Astrocyte (in vitro differentiated cells and primary cell): ENCODE data around the gene DNAJB9. TPM values are rescaled to one million over a fixed set of nuclear protein-coding genes. Genes with fewer than 3 reads are reported as not detected.
"Not testable (repeated sequence)": the region's sequence is repeated elsewhere in the genome, so short reads cannot be mapped to it uniquely, and the experiment has no call there.

Experiments
- DNase-seq: peaks from one replicate; pipeline ENCODE4 v3.0.0-alpha.2; 2010; ENCODE audit warnings: low read depth
- FAIRE-seq: peaks from 2 replicates; lab custom pipeline; 2011; peaks lifted over from hg19 to GRCh38; lab: Jason Lieb, UNC
- H2AFZ ChIP-seq: 2 replicates; pipeline ENCODE4 v1.6.0; 2012; ENCODE audit warnings: low read depth, low read length, inconsistent platforms
- H3K27ac ChIP-seq: 2 replicates; pipeline ENCODE4 v1.5.1; 2011; ENCODE audit warnings: low read depth, low read length, inconsistent platforms
- H3K27me3 ChIP-seq: 2 replicates; pipeline ENCODE4 v1.6.0; 2011; ENCODE audit warnings: low read length, inconsistent platforms; ENCODE audit not compliant: insufficient read depth
- H3K36me3 ChIP-seq: 2 replicates; pipeline ENCODE4 v1.5.1; 2011; ENCODE audit warnings: low read length, inconsistent platforms; ENCODE audit not compliant: insufficient read depth
- H3K4me1 ChIP-seq: 2 replicates; pipeline ENCODE4 v1.5.1; 2011; ENCODE audit warnings: low read length, inconsistent platforms; ENCODE audit not compliant: insufficient read depth
- H3K4me2 ChIP-seq: 2 replicates; pipeline ENCODE4 v1.6.0; 2012; ENCODE audit warnings: low read length, inconsistent platforms
- H3K4me3 ChIP-seq: 2 replicates; pipeline ENCODE4 v1.5.1; 2011; ENCODE audit warnings: low read depth, mild to moderate bottlenecking, low read length, inconsistent platforms; ENCODE audit not compliant: insufficient read depth
- H3K79me2 ChIP-seq: 2 replicates; pipeline ENCODE4 v1.6.0; 2012; ENCODE audit warnings: mild to moderate bottlenecking, low read length, inconsistent platforms; ENCODE audit not compliant: insufficient read depth
- H3K9ac ChIP-seq: 2 replicates; pipeline ENCODE4 v1.6.0; 2012; ENCODE audit warnings: mild to moderate bottlenecking, low read length, inconsistent platforms
- H3K9me3 ChIP-seq: 2 replicates; pipeline ENCODE4 v1.5.1; 2012; ENCODE audit warnings: low read depth, mild to moderate bottlenecking, low read length, inconsistent platforms; ENCODE audit not compliant: insufficient read depth
- H4K20me1 ChIP-seq: 2 replicates; pipeline ENCODE4 v1.6.0; 2012; ENCODE audit warnings: low read length, inconsistent platforms; ENCODE audit not compliant: insufficient read depth
- H3K27ac Mint-ChIP-seq: one replicate; pipeline ENCODE4 v1.8.0; 2021; ENCODE audit warnings: mild to moderate bottlenecking, mixed read lengths; ENCODE audit not compliant: unreplicated experiment
- H3K27me3 Mint-ChIP-seq: one replicate; pipeline ENCODE4 v1.8.0; 2021; ENCODE audit warnings: low read depth, mixed read lengths; ENCODE audit not compliant: unreplicated experiment
- H3K36me3 Mint-ChIP-seq: one replicate; pipeline ENCODE4 v1.8.0; 2021; ENCODE audit warnings: low read depth, mixed read lengths; ENCODE audit not compliant: unreplicated experiment
- H3K4me1 Mint-ChIP-seq: one replicate; pipeline ENCODE4 v1.8.0; 2021; ENCODE audit warnings: low read depth, mixed read lengths; ENCODE audit not compliant: unreplicated experiment
- H3K4me3 Mint-ChIP-seq: one replicate; pipeline ENCODE4 v1.8.0; 2021; ENCODE audit warnings: mild to moderate bottlenecking, moderate library complexity, mixed read lengths; ENCODE audit not compliant: unreplicated experiment
- H3K9me3 Mint-ChIP-seq: one replicate; pipeline ENCODE4 v1.8.0; 2021; ENCODE audit warnings: mild to moderate bottlenecking, mixed read lengths; ENCODE audit not compliant: unreplicated experiment
- CTCF ChIP-seq: IDR thresholded peaks from 2 replicates; pipeline ENCODE4 v1.5.1; 2011; ENCODE audit warnings: low read depth, mild to moderate bottlenecking, inconsistent platforms, low read length, moderate library complexity; ENCODE audit not compliant: insufficient read depth
- EZH2 ChIP-seq: IDR thresholded peaks from 2 replicates; pipeline ENCODE4 v1.6.1; 2012; ENCODE audit warnings: mild to moderate bottlenecking, low read length, inconsistent platforms; ENCODE audit not compliant: insufficient read depth
- total RNA-seq: library from RNA; stranded (reverse); gene quantifications from 2 replicates; pipeline ENCODE4 v1.2.1, GENCODE V29; 2021

Gene DNAJB9
- total RNA-seq, 1 donor from 2014 or later, result 25.2 TPM

- Mint-ChIP-seq H3K4me3 (no peak overlapping the region), H3K9me3 (peaks cover 6% of the 10 kb centered on the region), H3K27me3 (no peaks in the 10 kb centered on the region), H3K36me3 (no peaks in the 10 kb centered on the region), H3K27ac (no peak overlapping the region), H3K4me1 (no peaks in the 10 kb centered on the region)
- no peak for FAIRE-seq
- H3K4me2 ChIP-seq, result no peak overlapping the region
- TF ChIP-seq CTCF (no peak), EZH2 (no peak)
- no peaks in the 10 kb centered on the region for H3K79me2 ChIP-seq
- H3K36me3 ChIP-seq, result no peaks in the 10 kb centered on the region
- DNase-seq, result no peak
- no peak overlapping the region for H3K4me3 ChIP-seq
- H3K9ac ChIP-seq, result no peak overlapping the region
- no peaks in the 10 kb centered on the region for H3K9me3 ChIP-seq
- no peak overlapping the region for H2AFZ ChIP-seq
- no peaks in the 10 kb centered on the region for H4K20me1 ChIP-seq
- H3K4me1 ChIP-seq, result no peaks in the 10 kb centered on the region
- H3K27me3 ChIP-seq, result no peaks in the 10 kb centered on the region
- H3K27ac ChIP-seq, result no peak overlapping the region
Observed at GRCh38 chr7:108537229-108537628, 32.4 kb upstream of the DNAJB9 start.

- H4K20me1 ChIP-seq, H3K9ac ChIP-seq, H3K4me2 ChIP-seq, H3K9me3 ChIP-seq, FAIRE-seq, DNase-seq, H3K27me3 Mint-ChIP-seq, H3K27me3 ChIP-seq, H3K79me2 ChIP-seq, H3K4me3 Mint-ChIP-seq, H3K36me3 ChIP-seq, H3K27ac Mint-ChIP-seq, H3K4me1 Mint-ChIP-seq, H3K36me3 Mint-ChIP-seq, H2AFZ ChIP-seq, H3K27ac ChIP-seq, H3K4me3 ChIP-seq, H3K9me3 Mint-ChIP-seq, H3K4me1 ChIP-seq: not testable (repeated sequence)
Observed at GRCh38 chr7:108538236-108538635, 31.4 kb upstream of the DNAJB9 start.

- not testable (repeated sequence) for H3K27me3 ChIP-seq, H3K4me1 ChIP-seq, H3K4me1 Mint-ChIP-seq, H3K9ac ChIP-seq, H3K4me3 Mint-ChIP-seq, H3K36me3 ChIP-seq, H3K36me3 Mint-ChIP-seq, H2AFZ ChIP-seq, H3K4me3 ChIP-seq, H3K79me2 ChIP-seq, FAIRE-seq, H3K27me3 Mint-ChIP-seq, H3K9me3 ChIP-seq, H3K27ac Mint-ChIP-seq, H3K9me3 Mint-ChIP-seq, DNase-seq, H3K4me2 ChIP-seq, H4K20me1 ChIP-seq, H3K27ac ChIP-seq
Observed at GRCh38 chr7:108538685-108539084, 31.0 kb upstream of the DNAJB9 start.

DNA sequence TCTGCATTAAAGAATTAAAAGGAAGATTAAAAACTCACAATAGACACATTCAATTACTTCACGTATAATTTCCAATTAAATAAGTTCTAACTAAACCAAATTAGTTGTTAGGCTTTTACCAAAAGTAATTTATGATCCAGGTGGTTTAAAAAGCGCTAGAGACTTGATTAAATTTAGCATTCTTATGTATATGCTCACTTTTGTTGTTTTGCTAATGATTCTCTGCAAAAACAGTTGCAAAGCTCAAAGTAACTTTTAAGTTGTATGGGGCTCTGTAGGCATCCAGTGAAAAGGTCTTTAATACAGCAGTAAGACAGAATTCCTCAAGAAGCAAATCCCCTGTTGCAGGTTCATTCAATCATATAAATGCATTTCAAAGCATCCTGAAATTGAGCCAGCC is 28.2 kb upstream of the DNAJB9 start:
- H3K27ac Mint-ChIP-seq, result no peak overlapping the region
- Histone ChIP-seq H3K4me1 (no peaks in the 10 kb centered on the region), H2AFZ (no peak overlapping the region), H3K9me3 (no peaks in the 10 kb centered on the region), H3K27ac (no peak overlapping the region), H3K4me3 (no peak overlapping the region), H3K4me2 (no peak overlapping the region), H3K9ac (no peak overlapping the region), H3K36me3 (no peaks in the 10 kb centered on the region), H4K20me1 (no peaks in the 10 kb centered on the region), H3K27me3 (no peaks in the 10 kb centered on the region), H3K79me2 (no peaks in the 10 kb centered on the region)
- no peaks in the 10 kb centered on the region for H3K36me3 Mint-ChIP-seq
- no peak for TF ChIP-seq EZH2
- no peak for TF ChIP-seq CTCF
- H3K9me3 Mint-ChIP-seq, result peaks cover 6% of the 10 kb centered on the region
- FAIRE-seq, result no peak
- H3K4me3 Mint-ChIP-seq, result no peak overlapping the region
- H3K4me1 Mint-ChIP-seq, result no peaks in the 10 kb centered on the region
- H3K27me3 Mint-ChIP-seq, result no peaks in the 10 kb centered on the region
- DNase-seq, result no peak

- H3K79me2 ChIP-seq, H3K4me1 ChIP-seq, DNase-seq, H3K27ac Mint-ChIP-seq, H3K9ac ChIP-seq, H3K27me3 Mint-ChIP-seq, H3K27ac ChIP-seq, FAIRE-seq, H3K4me3 ChIP-seq, H3K27me3 ChIP-seq, H4K20me1 ChIP-seq, H2AFZ ChIP-seq, H3K9me3 ChIP-seq, H3K4me2 ChIP-seq, H3K36me3 Mint-ChIP-seq, H3K4me1 Mint-ChIP-seq, H3K36me3 ChIP-seq, H3K4me3 Mint-ChIP-seq, H3K9me3 Mint-ChIP-seq: not testable (repeated sequence)
Observed at GRCh38 chr7:108548141-108548896, 21.4 kb upstream of the DNAJB9 start.
